Cerebellar nuclear complex (tissue), 1 donor: ENCODE results near the gene ABCC1.
"Not testable (repeated sequence)": the region's sequence is repeated elsewhere in the genome, so short reads cannot be mapped to it uniquely, and the experiment has no call there.

ENCODE experiments used
- DNase-seq, 2 experiments: peaks; one replicate each; lab custom pipeline; 2025; lab: John Stamatoyannopoulos, UW

The ABCC1 gene

GRCh38 chr16:16082255-16082654 lies 132.8 kb downstream of the ABCC1 start:
- no peak for DNase-seq

- DNase-seq: no peak
Measured at GRCh38 chr16:16083421-16084156, 134.2 kb downstream of the ABCC1 start.

- no peak for DNase-seq
Measured at GRCh38 chr16:16084874-16085273, 135.5 kb downstream of the ABCC1 start.

DNA sequence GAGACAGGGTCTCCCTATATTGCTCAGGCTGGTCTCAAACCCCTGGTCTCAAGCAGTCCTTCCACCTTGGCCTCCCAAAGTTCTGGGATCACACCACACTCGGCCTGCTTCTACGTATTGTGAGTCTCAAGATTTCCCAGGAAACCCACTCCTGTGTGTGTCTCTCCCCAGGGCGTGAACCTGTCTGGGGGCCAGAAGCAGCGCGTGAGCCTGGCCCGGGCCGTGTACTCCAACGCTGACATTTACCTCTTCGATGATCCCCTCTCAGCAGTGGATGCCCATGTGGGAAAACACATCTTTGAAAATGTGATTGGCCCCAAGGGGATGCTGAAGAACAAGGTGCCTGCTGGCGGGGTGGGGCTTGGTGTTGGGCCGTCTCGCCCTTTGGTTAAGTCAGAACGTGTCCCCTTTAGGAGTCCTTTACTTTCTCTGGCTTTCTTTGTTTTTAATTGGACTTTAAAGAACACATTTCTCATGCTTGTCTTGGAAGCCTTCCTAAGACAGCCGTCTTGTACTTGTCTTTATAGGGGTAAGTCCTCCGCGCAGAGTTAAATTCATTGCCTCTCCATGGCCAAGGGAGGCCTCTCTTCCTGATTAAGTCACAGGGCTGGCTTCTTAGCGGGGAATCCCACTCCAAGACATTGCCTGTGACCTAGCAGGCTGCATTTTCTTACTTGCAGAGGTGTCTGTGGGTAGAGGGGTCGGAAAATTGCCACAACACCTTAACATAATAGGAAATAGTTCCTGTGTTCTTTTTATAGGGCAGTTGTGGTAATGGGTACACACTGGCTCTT lies 137.4 kb downstream of the ABCC1 start:
- no peak for DNase-seq

DNA sequence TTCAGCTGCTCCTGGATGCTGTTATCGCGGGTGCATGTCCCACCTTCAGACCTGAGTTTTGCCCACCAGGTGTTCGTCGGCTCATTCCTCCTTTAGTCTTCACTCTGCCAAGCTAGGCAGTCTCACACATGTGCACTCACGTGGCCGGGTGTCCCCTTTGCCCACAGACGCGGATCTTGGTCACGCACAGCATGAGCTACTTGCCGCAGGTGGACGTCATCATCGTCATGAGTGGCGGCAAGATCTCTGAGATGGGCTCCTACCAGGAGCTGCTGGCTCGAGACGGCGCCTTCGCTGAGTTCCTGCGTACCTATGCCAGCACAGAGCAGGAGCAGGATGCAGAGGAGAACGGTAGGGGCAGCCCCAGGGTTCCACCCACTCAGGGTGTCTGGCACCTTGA lies 140.8 kb downstream of the ABCC1 start:
- DNase-seq: no peak

GRCh38 chr16:16092925-16093627 lies 143.7 kb downstream of the ABCC1 start:
- DNase-seq: no peak

DNA sequence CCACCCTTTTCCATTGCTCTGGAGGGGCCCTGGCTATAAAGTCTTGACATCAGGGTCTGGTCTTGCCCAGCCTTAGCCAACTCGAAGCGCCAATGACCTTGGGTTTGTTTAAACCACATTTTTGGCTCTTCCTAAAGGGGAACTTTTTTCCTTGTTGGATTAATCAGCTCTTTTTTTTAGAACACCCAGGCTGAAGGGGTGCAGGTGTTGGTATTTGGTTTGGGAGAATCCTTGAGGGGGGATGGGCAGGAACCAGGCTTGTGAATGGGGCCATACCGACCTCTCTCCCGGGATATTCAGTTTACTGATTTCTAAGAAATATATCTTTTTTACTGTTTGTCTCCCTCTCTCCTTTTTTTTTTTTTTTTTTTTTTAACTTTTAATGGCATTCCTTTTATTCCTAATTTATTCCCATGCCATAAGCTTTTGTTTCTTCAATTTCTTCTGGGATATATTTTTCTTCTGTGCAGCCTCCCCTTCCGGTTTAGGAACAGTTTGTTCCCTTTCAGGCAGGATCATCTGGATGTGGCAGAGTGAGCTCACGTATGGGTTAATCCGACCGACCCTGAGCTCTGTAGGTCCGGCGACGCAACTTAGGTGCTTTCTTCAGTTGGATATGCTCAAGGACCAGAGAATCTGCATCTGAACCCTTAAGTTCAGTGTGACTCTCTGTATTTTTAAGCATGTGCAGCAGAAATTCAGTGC lies 144.4 kb downstream of the ABCC1 start:
- no peak for DNase-seq

GRCh38 chr16:16095646-16096045 lies 146.2 kb downstream of the ABCC1 start:
- DNase-seq: no peak

- no peak for DNase-seq
Measured at GRCh38 chr16:16096121-16096857, 146.9 kb downstream of the ABCC1 start.

- DNase-seq: no peak
Measured at GRCh38 chr16:16096858-16097213, 147.4 kb downstream of the ABCC1 start.

GRCh38 chr16:16099320-16099719 lies 149.9 kb downstream of the ABCC1 start:
- DNase-seq: no peak

- no peak for DNase-seq
Measured at GRCh38 chr16:16100631-16101030, 151.2 kb downstream of the ABCC1 start.

DNA sequence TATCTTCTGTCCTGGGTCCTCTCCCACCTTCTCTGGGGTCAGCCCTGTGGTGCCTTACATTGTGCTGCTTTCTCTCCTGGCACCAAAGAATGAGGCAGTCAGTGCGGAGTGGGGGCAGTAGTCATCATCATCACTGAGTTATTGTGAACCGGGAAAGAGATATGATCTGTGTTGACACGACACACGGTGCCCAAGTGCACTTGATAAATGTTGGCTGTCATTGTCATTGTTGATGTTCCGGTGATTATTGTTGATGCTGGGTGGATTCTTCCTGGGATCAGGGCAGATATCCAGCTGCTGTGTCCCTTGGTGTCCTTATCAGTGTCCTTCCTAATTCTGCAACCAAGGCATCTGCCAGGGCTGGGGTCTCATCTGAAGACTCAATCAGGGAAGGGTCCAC lies 152.2 kb downstream of the ABCC1 start:
- DNase-seq: no peak

- DNase-seq: no peak
Measured at GRCh38 chr16:16102738-16103137, 153.3 kb downstream of the ABCC1 start.

DNA sequence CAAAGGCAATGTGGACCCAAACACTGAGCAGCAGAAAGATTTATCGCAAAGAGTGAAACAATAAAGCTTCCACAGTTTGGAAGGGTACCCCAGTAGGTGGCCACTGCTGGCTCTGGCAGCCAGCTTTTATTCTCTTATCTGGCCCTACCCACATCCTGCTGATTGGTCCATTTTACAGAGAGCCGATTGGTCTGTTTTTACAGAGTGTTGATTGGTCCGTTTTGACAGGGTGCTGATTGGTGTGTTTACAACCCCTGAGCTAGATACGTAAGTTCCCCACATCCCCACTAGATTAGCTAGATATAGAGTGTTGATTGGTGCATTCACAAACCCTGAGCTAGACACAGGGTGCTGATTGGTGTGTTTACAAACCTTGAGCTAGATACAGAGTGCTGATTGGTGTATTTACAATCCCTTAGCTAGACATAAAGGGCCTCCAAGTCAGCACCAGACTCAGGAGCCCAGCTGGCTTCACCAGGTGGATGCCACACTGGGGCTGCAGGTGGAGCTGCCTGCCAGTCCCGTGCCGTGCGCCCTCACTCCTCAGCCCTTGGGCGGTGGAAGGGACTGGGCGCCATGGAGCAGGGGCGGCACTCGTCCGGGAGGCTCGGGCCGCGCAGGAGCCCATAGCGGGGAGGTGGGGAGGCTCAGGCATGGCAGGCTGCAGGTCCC lies 154.9 kb downstream of the ABCC1 start:
- DNase-seq: not testable (repeated sequence)

DNA sequence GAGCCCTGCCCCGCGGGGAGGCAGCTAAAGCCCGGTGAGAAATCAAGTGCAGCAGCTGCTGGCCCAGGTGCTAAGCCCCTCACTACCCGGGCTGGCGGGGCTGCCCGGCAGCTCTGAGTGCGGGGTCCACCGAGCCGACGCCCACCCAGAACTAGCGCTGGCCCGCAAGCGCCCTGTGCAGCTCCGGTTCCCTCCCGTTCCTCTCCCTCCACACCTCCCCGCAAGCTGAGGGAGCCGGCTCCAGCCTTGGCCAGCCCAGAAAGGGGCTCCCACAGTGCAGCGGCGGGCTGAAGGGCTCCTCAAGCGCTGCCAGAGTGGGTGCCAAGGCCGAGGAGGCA lies 155.4 kb downstream of the ABCC1 start:
- not testable (repeated sequence) for DNase-seq

GRCh38 chr16:16105646-16106045 lies 156.2 kb downstream of the ABCC1 start:
- no peak for DNase-seq

- DNase-seq: no peak
Measured at GRCh38 chr16:16106466-16106865, 157.1 kb downstream of the ABCC1 start.

- no peak for DNase-seq
Measured at GRCh38 chr16:16107839-16108238, 158.4 kb downstream of the ABCC1 start.

DNA sequence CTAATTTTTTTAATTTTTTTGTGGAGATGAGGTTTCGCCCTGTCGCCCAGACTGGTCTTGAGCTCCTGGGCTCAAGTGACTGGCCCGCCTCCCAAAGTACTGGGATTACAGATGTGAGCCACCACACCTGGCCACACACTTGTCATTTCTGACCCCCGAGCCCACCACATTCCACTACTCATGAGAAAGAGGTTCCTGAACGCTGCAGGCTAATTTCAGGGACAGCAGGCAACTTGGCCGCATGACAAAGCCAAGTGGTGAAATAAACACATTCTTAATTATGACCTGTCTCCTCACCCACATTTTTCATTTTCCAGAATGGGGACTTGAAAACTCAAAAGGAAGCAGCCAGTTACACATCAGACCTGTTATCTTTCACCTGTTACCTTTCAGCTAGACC lies 159.3 kb downstream of the ABCC1 start:
- no peak for DNase-seq

GRCh38 chr16:16109453-16110110 lies 160.2 kb downstream of the ABCC1 start:
- no peak for DNase-seq
